Stimulated activated CD4-positive, alpha-beta T cell treated with anti-CD3 and anti-CD28 coated beads, TNF-alpha, amount 100 ng/mL, for 1 hour (primary cell): ENCODE results near the gene KRCC1.
"Not testable (repeated sequence)": the region's sequence is repeated elsewhere in the genome, so short reads cannot be mapped to it uniquely, and the experiment has no call there.

ENCODE experiments used
- DNase-seq, 3 donors: peaks; one replicate each; pipeline ENCODE4 v3.0.0-alpha.2; 2020; ENCODE audit warnings: low read depth in 3 of 3, low spot score in 1 of 3

The KRCC1 gene

DNA sequence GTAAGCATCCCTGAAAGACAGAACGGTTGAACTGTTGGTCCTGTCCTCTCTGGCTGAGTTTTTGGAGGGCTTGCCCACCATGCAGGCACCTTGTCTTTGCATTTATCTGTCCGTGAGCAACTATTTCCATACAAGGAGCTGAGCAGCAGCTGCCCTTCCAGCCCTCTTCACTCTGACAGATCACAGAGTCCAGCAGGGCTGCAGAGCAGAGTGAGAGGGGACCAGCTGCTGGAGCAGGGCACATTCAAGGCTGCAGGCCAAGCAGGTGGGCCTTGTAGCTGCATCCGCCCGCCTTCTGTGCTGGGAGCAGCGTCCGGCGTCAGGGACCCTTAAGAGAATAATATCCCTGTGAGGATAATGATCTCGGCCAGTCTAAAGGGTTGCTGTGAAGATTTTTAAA lies 21.5 kb upstream of the KRCC1 start:
- no peak for DNase-seq

- DNase-seq: no peak
These were observed 19.3 kb upstream of the KRCC1 start for GRCh38 chr2:88074854-88075292.

- DNase-seq: no peak
These were observed 18.6 kb upstream of the KRCC1 start for GRCh38 chr2:88074150-88074549.

- no peak for DNase-seq
These were observed 15.8 kb upstream of the KRCC1 start for GRCh38 chr2:88071365-88071764.

- no peak for DNase-seq
These were observed 14.5 kb upstream of the KRCC1 start for GRCh38 chr2:88070055-88070454.

DNA sequence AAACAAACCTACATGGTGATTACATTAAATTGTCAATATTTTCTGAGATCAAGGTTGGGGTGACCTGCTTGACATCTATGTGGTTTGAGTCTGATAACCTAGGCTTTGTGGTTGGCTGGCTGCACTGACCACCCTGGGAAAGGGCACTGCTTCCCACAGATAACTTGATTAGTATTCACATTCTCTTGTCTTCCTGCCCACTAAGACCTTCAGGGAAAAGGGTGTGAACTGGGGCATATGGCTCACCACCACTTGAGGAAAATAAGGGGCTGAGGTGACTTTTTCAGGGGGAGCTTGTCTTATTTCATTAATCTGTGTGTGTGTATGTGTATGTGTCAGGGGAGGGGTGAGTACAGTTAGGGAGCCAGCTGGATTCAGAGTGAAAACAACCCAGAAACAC lies 13.5 kb upstream of the KRCC1 start:
- no peak for DNase-seq

DNA sequence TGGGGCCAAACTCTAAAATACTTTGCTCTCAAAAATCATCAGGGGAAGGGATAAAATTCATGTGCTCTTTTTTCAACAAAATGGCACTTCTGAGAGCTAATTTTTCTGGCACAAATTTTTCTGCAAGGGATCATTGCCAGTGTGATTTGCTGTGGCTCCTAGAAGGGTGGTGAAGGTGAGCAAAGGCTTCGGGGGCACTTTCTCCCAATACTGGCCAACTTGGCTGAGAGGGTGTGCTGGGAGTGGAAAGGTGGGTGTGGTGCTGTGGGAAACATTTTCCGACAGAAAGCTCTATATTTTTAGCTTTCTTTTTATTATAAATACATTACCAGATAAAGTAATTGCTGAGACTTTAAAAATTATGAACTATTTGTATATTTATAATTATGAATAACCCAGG lies 12.5 kb upstream of the KRCC1 start:
- DNase-seq: no peak

GRCh38 chr2:88067598-88067997 lies 12.0 kb upstream of the KRCC1 start, which contains the start of gene SMYD1:
TSS of gene SMYD1 (plus strand) at chr2:88067825. CDS start at chr2:88067865, 40 bp downstream.
- no peak for DNase-seq

DNA sequence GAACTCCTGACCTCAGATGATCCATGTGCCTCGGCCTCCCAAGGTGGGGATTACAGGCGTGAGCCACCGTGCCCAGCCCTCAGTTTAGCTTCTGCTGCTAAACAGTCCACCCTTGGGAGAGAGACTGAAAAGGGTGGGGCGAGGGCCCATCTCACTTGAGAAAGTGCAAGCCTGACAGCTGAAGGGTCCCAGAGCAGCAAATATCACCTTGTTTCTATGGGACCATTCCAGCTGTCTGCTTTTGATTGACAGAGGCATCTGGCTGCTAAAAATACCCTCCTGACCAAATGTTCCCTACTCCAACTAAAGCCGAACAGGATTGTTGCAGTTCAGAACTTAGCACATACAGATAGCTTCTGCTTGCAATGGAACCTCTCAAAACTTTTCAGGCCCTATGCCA lies 11.6 kb upstream of the KRCC1 start:
- DNase-seq: no peak

DNA sequence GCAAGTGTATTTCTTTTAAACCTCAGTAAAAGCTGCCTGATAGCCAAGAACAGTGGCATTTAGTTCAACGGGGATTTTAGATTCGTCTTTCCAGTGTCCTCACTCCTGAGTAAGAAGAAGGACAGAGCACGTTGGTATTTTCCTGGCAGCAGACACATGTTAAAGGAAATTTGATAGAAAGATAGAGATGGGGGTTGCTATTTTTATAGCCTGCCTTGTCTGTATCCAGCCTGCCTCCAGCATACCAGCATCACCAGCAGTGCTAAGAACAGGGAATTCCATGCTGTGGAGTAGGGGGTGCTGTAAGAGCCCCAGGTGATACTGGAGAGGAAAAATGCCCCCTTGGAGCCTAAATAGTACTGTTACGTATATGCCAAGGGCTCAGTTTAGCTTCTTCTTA lies 11.0 kb upstream of the KRCC1 start:
- no peak for DNase-seq

GRCh38 chr2:88061295-88061694 lies 5.7 kb upstream of the KRCC1 start:
- no peak for DNase-seq

DNA sequence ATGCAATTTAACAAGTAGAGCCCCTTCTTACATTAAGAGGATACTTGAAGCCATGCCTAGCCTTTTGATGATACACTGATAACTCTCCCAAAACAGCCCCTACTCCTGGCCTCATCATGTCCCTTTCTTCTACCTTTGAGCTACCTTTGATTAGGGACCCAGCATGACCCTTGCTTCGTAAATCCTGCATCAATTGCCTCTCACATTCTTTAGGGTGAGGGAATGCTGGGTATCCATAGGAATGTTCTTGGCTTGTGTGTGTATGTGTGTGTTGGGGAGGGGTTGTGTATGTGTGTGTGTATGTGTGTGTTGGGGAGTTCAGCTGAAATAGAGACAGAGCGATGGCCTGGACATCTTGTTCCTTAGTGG lies 5.3 kb upstream of the KRCC1 start:
- DNase-seq: no peak

DNA sequence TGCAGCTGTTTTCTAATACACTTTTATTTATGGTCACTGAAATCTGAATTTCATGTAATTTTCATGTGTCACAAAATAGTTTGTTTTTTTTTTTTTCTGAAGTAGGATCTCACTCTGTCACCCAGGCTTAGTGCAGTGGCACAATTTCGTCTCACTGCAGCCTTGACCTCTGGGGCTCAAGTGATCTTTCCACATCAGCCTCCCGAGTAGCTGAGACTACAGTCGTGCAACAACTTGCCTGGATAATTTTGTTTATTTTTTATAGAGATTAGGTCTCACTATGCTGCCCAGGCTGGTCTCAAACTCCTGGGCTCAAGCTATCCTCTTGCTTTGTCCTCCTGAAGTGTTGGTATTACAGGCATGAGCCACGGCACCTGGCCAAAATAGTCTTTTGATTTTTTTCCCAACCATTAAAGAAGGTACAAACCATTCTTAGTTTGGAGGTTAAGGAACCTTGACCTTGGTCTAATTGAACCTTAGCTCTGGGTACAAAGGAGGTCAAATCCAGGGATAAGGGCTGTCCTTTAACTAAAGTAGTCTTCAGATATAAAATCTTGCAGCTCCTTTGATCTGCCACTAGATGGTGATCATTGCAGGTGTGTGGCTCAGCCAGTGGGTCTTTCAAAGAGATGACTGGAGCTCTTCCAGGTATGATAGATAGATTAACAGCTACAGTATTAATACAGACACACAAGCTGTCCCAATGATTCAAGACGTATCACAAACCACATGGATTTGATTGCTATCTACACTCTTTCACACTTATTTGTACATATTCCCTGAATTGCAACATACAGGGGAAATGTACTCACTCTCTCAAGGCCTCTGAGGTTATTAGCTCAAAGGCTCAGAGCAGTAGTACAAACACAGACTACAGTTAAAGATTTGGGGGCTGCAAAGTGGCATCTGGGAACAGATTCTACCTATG lies 4.7 kb upstream of the KRCC1 start:
- DNase-seq: peak in 1 of 3 donors; percentile 5

DNA sequence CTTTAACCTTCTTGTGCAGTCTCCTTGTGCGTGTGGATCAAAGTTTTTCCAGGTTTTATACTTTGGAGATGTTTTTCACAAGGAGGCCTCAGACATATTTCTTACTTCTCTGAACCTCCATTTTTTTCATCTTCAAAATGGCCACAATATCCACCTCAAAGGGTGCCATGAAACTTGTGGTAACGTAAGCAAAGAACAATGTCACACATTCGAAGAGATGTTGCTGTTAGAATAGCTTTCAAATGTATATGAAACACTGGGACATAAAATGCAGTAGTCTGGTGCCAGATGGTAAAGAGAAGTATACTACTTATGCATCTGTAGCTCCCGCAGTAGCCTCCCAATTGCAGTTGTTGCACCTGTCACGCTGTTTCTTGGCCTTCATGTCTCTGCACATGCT lies 2.6 kb upstream of the KRCC1 start:
- DNase-seq: no peak

GRCh38 chr2:88057437-88057844 lies 1.9 kb upstream of the KRCC1 start:
- DNase-seq: no peak

- no peak for DNase-seq
These were observed 707 bp downstream of the KRCC1 start for GRCh38 chr2:88054782-88055370.

GRCh38 chr2:88053934-88054781 lies 1.4 kb downstream of the KRCC1 start:
- DNase-seq: no peak

- no peak for DNase-seq
These were observed 2.3 kb downstream of the KRCC1 start for GRCh38 chr2:88053296-88053695.

DNA sequence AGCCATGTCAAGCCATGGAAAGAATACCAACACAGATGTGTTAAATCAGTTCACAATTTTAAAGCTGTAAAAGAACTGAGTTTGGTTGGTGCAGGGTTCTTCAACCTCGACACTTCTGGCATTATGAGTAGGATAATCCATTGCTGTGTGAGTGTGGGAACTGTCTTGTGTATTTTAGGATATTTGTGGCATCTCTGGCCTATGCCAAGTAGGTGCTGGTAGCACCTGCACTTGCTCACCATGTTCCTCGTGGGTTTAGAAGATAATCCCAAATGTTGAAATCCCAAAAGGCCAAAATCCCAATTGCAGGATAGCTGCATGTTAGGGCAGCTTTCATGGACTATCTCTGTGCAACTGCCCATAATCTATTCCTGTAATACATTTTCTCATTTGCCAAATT lies 3.8 kb downstream of the KRCC1 start:
- DNase-seq: no peak

DNA sequence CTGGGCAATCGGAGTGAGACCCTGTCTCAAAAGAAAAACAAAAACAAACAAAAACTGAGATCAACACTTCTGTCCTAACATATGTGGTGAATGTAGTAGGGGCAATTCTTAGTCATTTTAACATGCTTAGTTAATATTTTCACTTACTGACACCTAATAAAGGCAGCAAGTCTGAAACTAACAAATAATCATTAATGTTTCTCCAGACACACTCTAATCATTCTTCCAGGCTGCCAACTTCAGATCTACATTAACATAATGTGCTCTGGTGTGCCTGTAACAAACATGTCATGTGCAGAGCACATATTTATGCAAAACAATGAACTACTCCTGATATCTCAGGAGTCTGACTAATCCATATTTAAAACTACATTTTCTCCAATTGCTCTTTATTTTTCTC lies 6.0 kb downstream of the KRCC1 start:
- DNase-seq: no peak

DNA sequence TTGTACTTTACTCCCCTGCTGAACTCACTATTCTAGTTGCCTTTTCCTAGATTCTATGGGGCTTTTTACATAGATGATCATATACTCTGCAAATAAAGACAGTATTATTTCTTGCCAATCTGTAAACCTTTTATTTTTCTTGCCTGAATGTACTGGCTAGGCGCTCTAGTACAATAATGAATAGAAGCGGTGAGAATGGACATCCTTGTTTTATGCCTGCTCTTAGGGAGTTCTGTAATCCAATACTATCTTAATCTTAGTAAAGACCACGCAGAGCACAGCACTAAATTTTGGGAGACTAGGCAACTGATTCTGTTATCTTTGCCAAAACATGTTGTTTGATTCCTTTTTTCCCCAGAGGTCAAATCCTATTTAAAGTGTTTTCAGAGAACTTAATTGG lies 7.0 kb downstream of the KRCC1 start:
- DNase-seq: no peak

GRCh38 chr2:88045561-88045960 lies 10.0 kb downstream of the KRCC1 start:
- not testable (repeated sequence) for DNase-seq
